GM18511 (cell line): ENCODE measurements around the gene SMAD7.

ENCODE experiments used
- ATAC-seq: cut with Tn5 transposase; IDR thresholded peaks from one replicate; pipeline ENCODE4 v1.9.1; 2021; ENCODE audit warnings: mild to moderate bottlenecking, moderate library complexity; ENCODE audit not compliant: unreplicated experiment

The SMAD7 gene

DNA sequence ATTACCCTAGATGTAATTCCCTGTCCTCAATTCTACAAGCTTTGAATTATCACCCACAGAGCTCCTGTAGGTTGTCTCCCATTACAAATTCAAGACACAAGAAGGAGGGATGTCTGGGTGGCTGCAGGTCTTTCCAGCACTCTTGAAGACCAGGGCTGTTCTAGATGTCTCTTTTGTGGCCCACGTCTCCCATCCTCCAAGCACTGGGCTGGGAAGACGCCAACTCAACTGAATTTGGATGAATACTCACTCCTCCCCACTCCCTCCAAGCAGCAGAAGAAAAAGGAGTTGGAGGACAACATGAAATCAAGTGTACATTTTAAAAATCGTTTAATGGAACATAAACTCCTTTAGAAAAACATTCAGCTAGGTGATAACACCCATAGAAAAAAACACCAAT, 31.2 kb downstream of the SMAD7 start:
- no peak for ATAC-seq

- ATAC-seq: no peak
Measured at GRCh38 chr18:48918660-48919456, 31.9 kb downstream of the SMAD7 start.

DNA sequence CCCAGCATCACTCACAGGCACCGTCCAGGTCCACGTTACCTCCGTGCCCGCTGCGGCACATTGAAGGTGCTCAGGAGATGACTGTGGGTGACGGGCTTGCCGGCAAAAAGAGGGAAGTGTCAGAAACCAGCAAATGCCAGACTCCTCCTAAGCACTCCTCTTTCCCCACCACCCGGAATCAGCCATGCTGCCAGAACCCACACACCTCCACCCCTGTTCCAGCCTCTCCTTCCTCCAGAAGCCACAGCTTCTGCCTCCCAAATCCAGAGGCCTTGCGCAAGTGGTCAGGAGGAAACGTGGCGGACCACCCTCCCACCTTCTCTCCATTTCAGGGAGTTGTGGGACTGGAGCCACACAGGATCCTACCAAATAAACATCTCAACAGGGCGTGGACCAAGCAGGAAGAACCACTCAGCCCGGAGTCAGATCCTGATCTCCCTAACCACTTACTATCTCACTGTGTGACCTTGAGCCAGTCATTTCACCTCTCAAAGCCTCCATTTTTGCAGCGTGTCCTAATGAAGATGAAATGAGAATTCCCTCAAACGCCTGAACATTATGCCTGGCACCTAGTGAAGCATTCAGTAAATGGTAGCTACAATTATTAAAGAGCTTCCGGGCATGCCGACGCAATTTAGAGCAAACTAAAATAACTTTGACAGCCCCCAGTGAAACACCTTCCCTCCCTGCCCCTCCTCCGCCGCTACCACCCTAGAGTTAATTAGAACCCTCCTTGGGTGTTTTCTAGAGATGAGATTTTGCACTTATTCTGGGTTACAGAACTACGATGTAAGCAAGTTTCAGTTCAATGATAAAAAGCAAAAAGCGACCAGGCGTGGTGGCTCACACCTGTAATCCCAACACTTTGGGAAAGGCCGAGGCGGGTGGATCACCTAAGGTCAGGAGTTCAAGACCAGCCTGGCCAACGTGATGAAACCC, 32.9 kb downstream of the SMAD7 start:
- ATAC-seq: no peak

DNA sequence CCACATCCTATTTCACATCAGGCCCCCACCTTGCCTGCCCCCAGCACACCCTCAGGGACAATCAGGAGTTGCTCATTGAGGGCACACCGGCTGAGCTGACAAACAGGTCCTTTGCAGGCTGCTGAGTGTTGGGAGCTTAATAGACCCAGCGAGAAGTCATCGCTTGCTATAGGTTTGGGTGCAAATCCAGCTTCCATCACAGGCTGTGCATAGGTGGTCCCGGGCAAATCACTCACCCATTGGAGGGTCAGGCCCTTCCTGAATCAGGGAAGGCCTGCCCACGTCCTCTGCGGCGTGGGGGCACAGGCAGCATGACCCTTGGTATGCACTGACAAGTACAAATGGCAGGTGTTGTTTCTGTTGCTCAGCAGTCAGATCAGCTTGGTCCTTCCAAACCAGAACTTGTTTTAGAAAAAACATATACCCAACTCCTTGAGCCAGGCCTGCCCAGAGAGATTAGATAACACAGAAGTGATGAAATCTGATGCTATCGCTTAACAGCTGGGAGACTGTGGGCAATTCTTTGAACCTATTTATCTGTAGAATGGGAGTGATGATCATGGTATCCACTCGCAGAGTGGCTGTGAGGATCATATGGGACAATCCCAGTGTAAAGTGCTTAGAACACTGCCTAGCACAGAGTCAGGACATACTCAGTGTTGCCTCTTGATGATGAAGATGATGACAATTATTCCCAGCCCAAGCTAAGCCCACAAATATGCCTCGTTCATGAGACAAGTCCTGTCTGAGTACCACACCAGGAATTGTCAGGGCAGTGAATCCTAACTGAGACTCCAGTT, 34.9 kb downstream of the SMAD7 start:
- no peak for ATAC-seq

DNA sequence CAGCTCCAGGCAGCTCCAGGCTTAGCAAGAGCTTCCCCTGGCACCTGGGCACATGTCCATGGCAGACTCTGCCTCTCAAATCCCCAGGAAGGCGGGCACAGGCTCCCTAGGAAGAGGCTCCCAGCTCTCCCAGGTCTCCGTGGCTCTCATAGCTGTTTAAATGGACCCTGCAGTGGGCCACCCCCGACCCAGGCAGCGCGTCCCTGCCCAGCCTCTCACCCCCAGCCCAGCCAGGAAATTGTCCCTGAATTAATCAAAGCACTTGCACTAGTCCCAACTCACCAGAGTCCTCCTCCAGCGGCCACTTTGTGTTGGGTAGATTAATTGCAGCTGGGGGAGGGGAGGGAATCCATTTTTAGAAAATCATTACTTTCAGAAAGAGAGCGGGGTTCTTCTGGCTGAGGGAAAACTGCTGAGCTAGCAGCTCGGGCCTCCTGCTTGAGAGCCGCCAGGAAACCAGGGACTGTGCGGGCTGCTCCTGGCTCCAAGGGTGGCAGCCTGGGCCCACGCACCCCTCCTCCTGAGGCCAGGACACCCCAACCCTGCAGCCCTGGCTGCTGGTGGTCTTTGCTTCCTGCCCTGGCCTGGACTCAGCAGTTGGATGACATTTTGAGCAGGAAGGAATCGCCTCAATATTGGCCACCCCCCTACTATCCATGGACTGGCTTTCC, 36.0 kb downstream of the SMAD7 start:
- no peak for ATAC-seq

DNA sequence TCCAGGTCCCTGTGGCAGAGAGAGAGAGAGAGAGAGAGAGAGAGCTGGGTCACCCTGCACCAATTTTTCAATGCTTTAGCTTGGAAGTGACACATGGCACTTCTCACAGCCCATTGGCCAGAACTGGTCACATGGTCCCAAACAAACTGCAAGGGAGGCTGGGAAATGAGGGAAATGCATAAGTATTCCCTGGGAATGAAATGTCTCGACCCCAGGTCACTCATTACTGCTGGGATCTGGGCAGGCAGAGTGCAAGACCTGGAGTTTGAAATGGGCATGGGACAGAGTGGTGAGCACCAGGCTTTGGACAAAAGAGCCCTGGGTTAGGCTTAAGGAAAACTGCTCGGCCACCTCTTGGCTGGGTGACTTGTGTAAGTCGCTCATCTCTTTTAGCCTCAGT, 37.0 kb downstream of the SMAD7 start:
- no peak for ATAC-seq

GRCh38 chr18:48913201-48913600, 37.6 kb downstream of the SMAD7 start:
- ATAC-seq: no peak

GRCh38 chr18:48910972-48911545, 39.7 kb downstream of the SMAD7 start:
- ATAC-seq: no peak

DNA sequence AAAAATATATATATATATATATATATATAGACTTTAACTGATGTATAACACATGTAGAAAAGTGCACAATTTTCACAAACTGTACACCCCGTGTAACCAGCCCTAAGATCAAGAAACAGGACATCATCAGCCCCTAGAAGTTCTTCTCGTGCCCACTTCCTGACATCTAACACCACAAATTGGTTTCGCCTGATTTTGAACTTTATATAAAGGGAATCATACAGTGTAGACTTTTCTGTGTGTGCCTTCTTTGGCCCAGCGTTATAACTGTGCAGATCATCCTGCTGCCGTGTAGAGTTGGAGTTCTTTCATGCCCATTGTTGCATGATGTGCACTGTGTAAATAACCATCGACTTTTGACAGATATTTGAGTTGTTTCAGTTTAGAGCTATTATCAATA, 41.0 kb downstream of the SMAD7 start:
- no peak for ATAC-seq

GRCh38 chr18:48908916-48909315, 41.8 kb downstream of the SMAD7 start:
- ATAC-seq: no peak

- ATAC-seq: no peak
Measured at GRCh38 chr18:48905513-48905912, 45.3 kb downstream of the SMAD7 start.

DNA sequence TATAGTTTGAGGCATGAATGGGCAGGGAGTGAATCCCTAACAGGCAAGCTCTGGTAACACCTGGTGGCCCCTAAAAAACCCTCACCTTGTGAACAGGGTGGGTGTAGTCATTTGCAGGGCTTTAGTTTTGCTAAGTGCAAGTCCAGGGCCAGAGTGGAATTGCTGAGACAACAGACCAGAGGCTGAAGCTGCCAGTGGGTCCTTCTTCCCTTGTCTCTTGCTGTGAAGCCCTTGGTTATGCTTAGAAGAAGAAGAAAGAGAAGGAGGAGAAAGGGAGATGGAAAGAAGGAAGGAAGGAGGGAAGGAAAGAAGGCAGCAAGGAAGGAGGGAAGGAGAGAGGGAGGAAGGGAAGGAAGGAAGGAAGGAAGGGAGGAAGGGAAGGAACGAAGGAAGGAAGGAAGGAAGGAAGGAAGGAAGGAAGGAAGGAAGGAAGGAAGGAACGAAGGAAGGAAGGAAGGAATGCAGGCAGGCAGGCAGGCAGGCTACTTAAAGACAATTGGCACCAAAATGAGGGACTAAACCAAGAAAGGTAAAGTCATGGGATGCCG, 45.8 kb downstream of the SMAD7 start:
- ATAC-seq: no peak

DNA sequence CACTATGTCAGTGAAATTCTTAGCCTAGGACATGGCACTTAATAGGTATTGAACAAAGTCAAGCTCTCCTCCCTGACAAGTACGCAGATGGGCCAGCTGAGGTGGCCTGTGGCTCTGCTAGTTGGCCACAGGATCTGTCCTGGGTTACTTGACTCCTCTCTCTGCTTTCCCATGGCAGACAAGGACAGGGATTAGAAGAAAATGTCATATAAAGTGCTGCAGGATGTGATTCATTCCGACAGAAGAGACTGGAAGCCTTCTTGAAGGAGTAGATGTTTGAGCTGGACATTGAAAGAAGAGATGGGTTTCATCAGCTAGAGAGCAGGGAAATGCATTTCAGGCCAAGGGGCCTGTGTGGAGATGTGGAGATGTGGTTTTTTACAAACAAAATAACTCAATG, 46.7 kb downstream of the SMAD7 start:
- no peak for ATAC-seq

DNA sequence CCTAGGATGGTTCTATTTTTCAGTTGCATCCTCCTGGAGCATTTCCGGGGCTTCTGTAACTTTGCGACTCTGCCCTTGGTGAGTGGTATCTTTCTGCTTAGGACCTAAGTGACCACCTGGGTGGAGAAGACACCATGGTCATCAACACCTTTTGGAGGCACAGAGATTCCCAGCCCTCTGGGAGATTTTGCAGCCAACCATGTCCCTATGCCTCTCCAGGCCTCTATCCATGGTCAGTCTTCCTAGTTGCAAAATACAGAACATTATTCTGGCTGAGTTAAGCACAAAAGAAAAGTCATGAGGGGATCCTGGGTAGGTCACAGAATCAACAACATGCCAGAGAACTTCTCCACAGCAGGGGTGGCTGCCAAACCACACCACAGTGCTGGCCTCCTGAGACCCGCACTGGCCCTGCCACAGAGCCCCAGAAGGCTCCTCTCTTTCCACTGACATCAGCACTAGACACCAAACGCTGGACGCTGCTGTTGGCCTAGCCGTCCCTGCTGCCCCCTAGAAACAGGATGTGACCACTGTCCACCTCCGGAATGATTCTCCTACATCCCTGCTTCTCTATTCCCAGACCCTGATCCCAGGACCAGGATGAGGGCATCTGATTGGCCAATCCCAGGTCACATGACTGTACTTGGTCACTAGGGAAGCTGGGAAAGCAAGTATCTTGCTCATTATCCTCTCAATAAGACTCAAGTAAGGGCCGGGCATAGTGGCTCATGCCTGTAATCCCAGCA, 47.7 kb downstream of the SMAD7 start:
- ATAC-seq: no peak

GRCh38 chr18:48902023-48902855, 48.5 kb downstream of the SMAD7 start:
- ATAC-seq: no peak

GRCh38 chr18:48901145-48902022, 49.4 kb downstream of the SMAD7 start:
- no peak for ATAC-seq

GRCh38 chr18:48900469-48900868, 50.3 kb downstream of the SMAD7 start:
- no peak for ATAC-seq
